Neutrophil (primary cell): ENCODE results near the gene MYOC.

Experiments used
- H3K27ac ChIP-seq: fragments of 200-600 bp; sonication (generic); 2 replicates; pipeline ENCODE4 v1.5.1; 2016; ENCODE audit warnings: mild to moderate bottlenecking, moderate library complexity
- H3K27me3 ChIP-seq: fragments of 200-600 bp; sonication (generic); 2 replicates; pipeline ENCODE4 v1.6.0; 2016; ENCODE audit warnings: mild to moderate bottlenecking
- H3K36me3 ChIP-seq: fragments of 200-600 bp; sonication (generic); 2 replicates; pipeline ENCODE4 v1.5.1; 2017
- H3K4me1 ChIP-seq, 2 experiments: fragments of 200-600 bp in 1 of 2; sonication (generic) in 1 of 2; 1 replicate in 1 of 2; 2 replicates in 1 of 2; pipeline versions ENCODE4 v1.5.1 to v1.6.1; 2013 to 2016; ENCODE audit warnings: low read depth in 1 of 2, low read length in 1 of 2, mild to moderate bottlenecking in 1 of 2, moderate library complexity in 1 of 2; ENCODE audit not compliant: control insufficient read depth in 1 of 2, insufficient read depth in 1 of 2
- H3K4me3 ChIP-seq, 2 experiments: fragments of 200-600 bp in 1 of 2; sonication (generic) in 1 of 2; 1 replicate in 1 of 2; 2 replicates in 1 of 2; pipeline ENCODE4 v1.5.1; 2013 to 2016; ENCODE audit warnings: low read depth in 1 of 2, low read length in 1 of 2, mild to moderate bottlenecking in 1 of 2, moderate library complexity in 1 of 2
- H3K9me3 ChIP-seq: fragments of 200-600 bp; sonication (generic); 2 replicates; pipeline ENCODE4 v1.5.1; 2016
- CTCF ChIP-seq: fragments of 200-600 bp; sonication (generic); IDR thresholded peaks from 2 replicates; pipeline ENCODE4 v1.5.1; 2016; ENCODE audit warnings: antibody characterized with exemption

MYOC gene

GRCh38 chr1:171674431-171675405 is 22.2 kb upstream of the MYOC start:
- Histone ChIP-seq H3K4me1 (no peaks in the 10 kb centered on the region), H3K4me3 (no peak overlapping the region), H3K9me3 (no peaks in the 10 kb centered on the region), H3K27me3 (no peaks in the 10 kb centered on the region), H3K27ac (no peak overlapping the region), H3K36me3 (no peaks in the 10 kb centered on the region)
- no peak for TF ChIP-seq CTCF

- Histone ChIP-seq H3K36me3 (no peaks in the 10 kb centered on the region), H3K27me3 (no peaks in the 10 kb centered on the region)
Measured at GRCh38 chr1:171670739-171671138, 18.3 kb upstream of the MYOC start.

DNA sequence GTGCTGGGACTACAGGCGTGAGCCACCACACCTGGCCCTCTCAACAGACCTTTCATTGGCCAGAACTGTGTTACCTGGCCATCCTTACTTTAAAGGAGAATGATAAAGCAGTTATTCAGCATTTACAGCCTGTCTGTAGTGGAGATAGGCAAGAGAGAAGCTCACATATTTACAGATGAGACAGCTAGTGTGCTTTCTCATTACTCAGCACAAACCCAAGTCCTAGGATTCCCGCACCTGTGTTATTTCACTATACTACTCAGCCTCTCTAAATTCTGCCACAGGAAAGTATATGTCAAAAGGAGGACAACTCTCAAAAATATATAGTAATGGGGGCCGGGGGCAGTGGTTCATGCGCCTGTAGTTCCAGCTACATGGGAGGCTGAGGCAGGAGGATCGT is 15.9 kb upstream of the MYOC start:
- Histone ChIP-seq H3K4me3 (no peak overlapping the region), H3K27me3 (no peaks in the 10 kb centered on the region), H3K9me3 (no peaks in the 10 kb centered on the region), H3K4me1 (no peaks in the 10 kb centered on the region), H3K36me3 (no peaks in the 10 kb centered on the region), H3K27ac (no peak overlapping the region)
- TF ChIP-seq CTCF = no peak

More at GRCh38 chr1:171670739-171671138, 18.3 kb upstream of the MYOC start:
- no peak for TF ChIP-seq CTCF
- Histone ChIP-seq H3K27ac (no peak overlapping the region), H3K9me3 (no peaks in the 10 kb centered on the region), H3K4me1 (no peaks in the 10 kb centered on the region), H3K4me3 (no peak overlapping the region)

DNA sequence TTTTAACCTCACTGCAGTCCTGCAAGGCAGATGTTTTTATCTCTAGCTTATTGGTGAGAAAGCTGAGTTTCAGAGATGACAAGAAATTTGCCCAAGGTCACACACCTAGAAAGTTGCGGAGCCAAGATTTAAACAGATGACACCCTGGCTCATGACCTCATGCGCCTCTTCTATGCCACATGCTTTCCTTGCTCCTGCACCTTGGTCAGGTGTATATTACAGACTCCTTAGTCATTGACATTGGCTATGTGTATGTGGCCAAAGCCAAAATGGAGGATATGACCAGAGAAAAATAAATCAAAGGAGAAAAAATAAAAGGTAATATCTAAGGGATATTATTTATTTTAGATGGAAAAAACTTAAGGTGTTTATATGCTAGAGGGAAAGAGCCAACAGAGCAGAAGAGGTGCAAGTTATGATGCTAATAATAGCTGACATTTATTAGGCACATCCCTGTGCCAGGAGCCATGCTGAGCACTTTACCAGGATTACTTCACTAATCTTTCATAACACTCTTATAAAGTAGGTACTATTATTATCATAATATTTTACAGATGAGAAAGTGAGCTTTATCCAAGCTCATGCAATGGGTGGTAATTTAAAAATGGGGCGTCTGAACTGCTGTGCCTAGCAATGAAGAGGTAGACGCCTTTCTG is 13.8 kb upstream of the MYOC start:
- H3K9me3 ChIP-seq = no peaks in the 10 kb centered on the region
- no peaks in the 10 kb centered on the region for H3K36me3 ChIP-seq
- no peak overlapping the region for H3K27ac ChIP-seq
- H3K4me3 ChIP-seq = no peak overlapping the region
- H3K27me3 ChIP-seq = no peaks in the 10 kb centered on the region
- TF ChIP-seq CTCF = no peak
- H3K4me1 ChIP-seq = no peaks in the 10 kb centered on the region

- Histone ChIP-seq H3K36me3 (no peaks in the 10 kb centered on the region), H3K27me3 (no peaks in the 10 kb centered on the region), H3K4me1 (no peaks in the 10 kb centered on the region), H3K4me3 (no peak overlapping the region), H3K27ac (no peak overlapping the region), H3K9me3 (no peaks in the 10 kb centered on the region)
- no peak for TF ChIP-seq CTCF
Measured at GRCh38 chr1:171664976-171665375, 12.5 kb upstream of the MYOC start.
